ENCODE results near the gene COLEC11.

DNA sequence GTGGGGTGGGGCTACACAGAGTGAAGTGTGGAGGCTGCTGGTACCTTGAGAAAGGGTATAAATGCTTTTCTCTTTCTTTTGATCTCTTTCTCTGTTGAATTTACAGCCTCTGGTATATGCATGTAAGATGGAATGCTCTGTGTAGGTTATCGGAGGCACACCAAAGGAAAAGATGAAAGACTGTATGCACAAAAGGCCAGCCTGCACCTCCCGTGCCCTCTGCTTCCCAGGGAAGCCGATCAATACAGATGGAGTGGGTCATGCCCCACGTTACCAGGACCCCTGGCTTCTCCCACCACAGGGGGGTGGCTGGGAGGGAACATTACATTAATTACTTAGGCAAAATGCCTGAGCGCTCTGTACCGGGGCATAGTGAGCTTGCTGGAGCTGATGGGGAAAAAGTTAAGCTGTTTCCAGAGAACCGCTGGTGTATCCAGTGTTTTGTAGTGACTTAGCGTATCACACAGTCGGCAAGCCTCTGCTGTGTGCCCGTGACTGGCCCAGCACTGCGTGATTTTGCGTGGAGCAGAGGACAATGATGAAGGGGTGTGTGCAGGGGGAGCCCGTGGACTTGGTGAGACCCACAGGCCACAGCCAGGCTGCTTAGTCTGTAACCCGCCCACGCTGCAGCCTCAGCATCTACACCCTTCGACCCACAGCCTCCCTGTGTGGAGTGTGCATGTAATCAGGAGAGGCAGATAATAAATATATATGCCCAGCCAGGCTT, 71.1 kb downstream of the COLEC11 start:
- TF ChIP-seq, protein P1, sequence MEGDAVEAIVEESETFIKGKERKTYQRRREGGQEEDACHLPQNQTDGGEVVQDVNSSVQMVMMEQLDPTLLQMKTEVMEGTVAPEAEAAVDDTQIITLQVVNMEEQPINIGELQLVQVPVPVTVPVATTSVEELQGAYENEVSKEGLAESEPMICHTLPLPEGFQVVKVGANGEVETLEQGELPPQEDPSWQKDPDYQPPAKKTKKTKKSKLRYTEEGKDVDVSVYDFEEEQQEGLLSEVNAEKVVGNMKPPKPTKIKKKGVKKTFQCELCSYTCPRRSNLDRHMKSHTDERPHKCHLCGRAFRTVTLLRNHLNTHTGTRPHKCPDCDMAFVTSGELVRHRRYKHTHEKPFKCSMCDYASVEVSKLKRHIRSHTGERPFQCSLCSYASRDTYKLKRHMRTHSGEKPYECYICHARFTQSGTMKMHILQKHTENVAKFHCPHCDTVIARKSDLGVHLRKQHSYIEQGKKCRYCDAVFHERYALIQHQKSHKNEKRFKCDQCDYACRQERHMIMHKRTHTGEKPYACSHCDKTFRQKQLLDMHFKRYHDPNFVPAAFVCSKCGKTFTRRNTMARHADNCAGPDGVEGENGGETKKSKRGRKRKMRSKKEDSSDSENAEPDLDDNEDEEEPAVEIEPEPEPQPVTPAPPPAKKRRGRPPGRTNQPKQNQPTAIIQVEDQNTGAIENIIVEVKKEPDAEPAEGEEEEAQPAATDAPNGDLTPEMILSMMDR (IDR thresholded peaks at IDR 0.05), result no peak
- no peak for TF ChIP-seq EZH2 (IDR thresholded peaks at IDR 0.05; ENCODE audit: borderline replicate concordance, insufficient read depth, low read depth, low read length, poor library complexity, severe bottlenecking)

All from B cell (primary cell).